DMS114 treated with DMSO at 0.1 percent for 48 hours (cell line): ENCODE results near the gene HDAC5.
"Not testable (repeated sequence)": the region's sequence is repeated elsewhere in the genome, so short reads cannot be mapped to it uniquely, and the experiment has no call there.

Experiments used
- DNase-seq: peaks from one replicate; lab custom pipeline; 2025; ENCODE audit not compliant: unreplicated experiment; lab: John Stamatoyannopoulos, UW

The HDAC5 gene

GRCh38 chr17:44133918-44134476 lies 10.6 kb upstream of the HDAC5 start:
- no peak for DNase-seq

GRCh38 chr17:44132275-44132821 lies 8.9 kb upstream of the HDAC5 start:
- no peak for DNase-seq

- DNase-seq, result not testable (repeated sequence)
Observed at GRCh38 chr17:44131372-44131771, 7.9 kb upstream of the HDAC5 start.

GRCh38 chr17:44130693-44131349 lies 7.4 kb upstream of the HDAC5 start:
- DNase-seq, result no peak

- no peak for DNase-seq
Observed at GRCh38 chr17:44128383-44128782, 4.9 kb upstream of the HDAC5 start.

- no peak for DNase-seq
Observed at GRCh38 chr17:44124118-44124438, 637 bp upstream of the HDAC5 start.

GRCh38 chr17:44122816-44123355 lies 555 bp downstream of the HDAC5 start:
- DNase-seq, result no peak

- no peak for DNase-seq
Observed at GRCh38 chr17:44121997-44122815, 1.2 kb downstream of the HDAC5 start.

GRCh38 chr17:44120851-44121605 lies 2.4 kb downstream of the HDAC5 start:
- no peak for DNase-seq

- not testable (repeated sequence) for DNase-seq
Observed at GRCh38 chr17:44120281-44120680, 3.2 kb downstream of the HDAC5 start.

GRCh38 chr17:44119798-44120197 lies 3.6 kb downstream of the HDAC5 start:
- DNase-seq, result no peak

GRCh38 chr17:44119062-44119461 lies 4.4 kb downstream of the HDAC5 start:
- DNase-seq, result no peak

GRCh38 chr17:44118427-44119050 lies 4.9 kb downstream of the HDAC5 start:
- no peak for DNase-seq

GRCh38 chr17:44117351-44117750 lies 6.1 kb downstream of the HDAC5 start:
- no peak for DNase-seq

- DNase-seq, result no peak
Observed at GRCh38 chr17:44115585-44116415, 7.6 kb downstream of the HDAC5 start.

- DNase-seq, result no peak
Observed at GRCh38 chr17:44113868-44114840, 9.3 kb downstream of the HDAC5 start.

GRCh38 chr17:44113382-44113781 lies 10.1 kb downstream of the HDAC5 start:
- DNase-seq, result no peak
